IMR-90 (cell line): ENCODE measurements around the gene ELSPBP1. TPM values are rescaled to one million over a fixed set of nuclear protein-coding genes. Genes with fewer than 3 reads are reported as not detected.
A peak's percentile ranks its signal among the peaks of the same experiment; 100 is the strongest.

ENCODE experiments used
- ATAC-seq: fragments of 200-7000 bp; cut with Tn5 transposase; 2 replicates; pipeline ENCODE4 v1.9.1; 2020; ENCODE audit warnings: low read depth, mild to moderate bottlenecking, moderate library complexity
- BruUV-seq: library from RNA; stranded (reverse); fragments of 400-500 nt; replicated peaks from 2 replicates; lab custom pipeline; 2021; lab: Mats Ljungman, UMichigan
- CTCF ChIA-PET: fragments of 300-600 bp; formaldehyde crosslinking; extraction: SDS; loops from one replicate; lab custom pipeline; 2021; ENCODE audit warnings: antibody characterized with exemption; lab: Yijun Ruan, JAX
- POLR2A ChIA-PET: fragments of 300-600 bp; sonication (Branson Sonifier 250); formaldehyde crosslinking; loops from one replicate; lab custom pipeline; 2022; ENCODE audit warnings: antibody characterized with exemption; ENCODE audit not compliant: unreplicated experiment; lab: Charles Lee
- DNase-seq: peaks from one replicate; pipeline ENCODE4 v3.0.0; 2013
- H2AFZ ChIP-seq: replicated peaks from 2 replicates; pipeline ENCODE3; 2013; ENCODE audit warnings: low read length, mild to moderate bottlenecking; ENCODE audit not compliant: poor library complexity
- H2AK5ac ChIP-seq: 2 replicates; pipeline ENCODE4 v1.6.1; 2013; ENCODE audit warnings: low read depth, low read length, inconsistent platforms
- H2AK9ac ChIP-seq: replicated peaks from 2 replicates; pipeline ENCODE3; 2013; ENCODE audit warnings: mild to moderate bottlenecking, low read depth, low read length, moderate library complexity; ENCODE audit not compliant: poor library complexity
- H2BK120ac ChIP-seq: 2 replicates; pipeline ENCODE4 v1.6.1; 2013; ENCODE audit warnings: low read depth, low read length, inconsistent platforms
- H2BK15ac ChIP-seq: 3 replicates; pipeline ENCODE4 v1.6.1; 2013; ENCODE audit warnings: low read depth, low read length, inconsistent platforms
- H2BK20ac ChIP-seq: 2 replicates; pipeline ENCODE4 v1.6.1; 2013; ENCODE audit warnings: low read depth, mild to moderate bottlenecking, inconsistent platforms, low read length, moderate library complexity
- H2BK5ac ChIP-seq: 2 replicates; pipeline ENCODE4 v1.6.1; 2013; ENCODE audit warnings: mild to moderate bottlenecking, low read depth, low read length, inconsistent platforms; ENCODE audit not compliant: poor library complexity, severe bottlenecking
- H3K14ac ChIP-seq: replicated peaks from 2 replicates; pipeline ENCODE4 v1.6.1; 2013; ENCODE audit warnings: low read depth, low read length, inconsistent platforms
- H3K18ac ChIP-seq: 2 replicates; pipeline ENCODE4 v1.6.1; 2013; ENCODE audit warnings: low read depth, low read length, control low read depth
- H3K23ac ChIP-seq: 2 replicates; pipeline ENCODE4 v1.6.1; 2013; ENCODE audit warnings: low read depth, low read length, inconsistent platforms
- H3K27ac ChIP-seq: 2 replicates; pipeline ENCODE4 v1.5.1; 2013; ENCODE audit warnings: mild to moderate bottlenecking, control low read depth, low read length; ENCODE audit not compliant: insufficient read depth
- H3K27me3 ChIP-seq: 2 replicates; pipeline ENCODE4 v1.6.1; 2013; ENCODE audit warnings: low read length; ENCODE audit not compliant: control insufficient read depth, insufficient read depth
- H3K36me3 ChIP-seq: 2 replicates; pipeline ENCODE4 v1.6.1; 2013; ENCODE audit warnings: low read length, mixed read lengths; ENCODE audit not compliant: control insufficient read depth, insufficient read depth
- H3K4ac ChIP-seq: 2 replicates; pipeline ENCODE4 v1.6.1; 2013; ENCODE audit warnings: low read depth, low read length, inconsistent platforms
- H3K4me1 ChIP-seq: 2 replicates; pipeline ENCODE4 v1.6.1; 2013; ENCODE audit warnings: low read length, mixed read lengths; ENCODE audit not compliant: control insufficient read depth, insufficient read depth
- H3K4me2 ChIP-seq: 2 replicates; pipeline ENCODE4 v1.6.1; 2013; ENCODE audit warnings: low read depth, mild to moderate bottlenecking, control low read depth, low read length, moderate library complexity
- H3K4me3 ChIP-seq: 2 replicates; pipeline ENCODE4 v1.5.1; 2013; ENCODE audit warnings: low read depth, mild to moderate bottlenecking, control low read depth, low read length, moderate library complexity; ENCODE audit not compliant: insufficient read depth
- H3K56ac ChIP-seq: 2 replicates; pipeline ENCODE4 v1.6.1; 2013; ENCODE audit warnings: low read length, inconsistent platforms; ENCODE audit not compliant: insufficient read depth; ENCODE audit errors: extremely low read depth
- H3K79me1 ChIP-seq, 2 experiments: 2 replicates each; pipeline ENCODE4 v1.6.1; 2013; ENCODE audit warnings: low read length in 2 of 2, inconsistent platforms in 1 of 2, low read depth in 1 of 2
- H3K9ac ChIP-seq: 2 replicates; pipeline ENCODE4 v1.6.1; 2013; ENCODE audit warnings: low read depth, low read length, control low read depth
- H3K9me1 ChIP-seq: 2 replicates; pipeline ENCODE4 v1.6.1; 2013; ENCODE audit warnings: low read length, inconsistent platforms; ENCODE audit not compliant: insufficient read depth
- H3K9me3 ChIP-seq: 2 replicates; pipeline ENCODE4 v1.6.1; 2013; ENCODE audit warnings: low read length; ENCODE audit not compliant: control insufficient read depth, insufficient read depth
- H4K20me1 ChIP-seq: 2 replicates; pipeline ENCODE4 v1.6.1; 2013; ENCODE audit warnings: low read length, inconsistent platforms; ENCODE audit not compliant: insufficient read depth
- H4K5ac ChIP-seq: 2 replicates; pipeline ENCODE4 v1.6.1; 2013; ENCODE audit warnings: mild to moderate bottlenecking, low read depth, low read length, control low read depth
- H4K8ac ChIP-seq, 2 experiments: 2 replicates each; pipeline ENCODE4 v1.6.1; 2013; ENCODE audit warnings: low read depth in 2 of 2, low read length in 2 of 2, control low read depth in 1 of 2, inconsistent platforms in 1 of 2
- H4K91ac ChIP-seq: 2 replicates; pipeline ENCODE4 v1.6.1; 2013; ENCODE audit warnings: low read depth, low read length, inconsistent platforms; ENCODE audit not compliant: insufficient read depth
- CTCF ChIP-seq: conservative IDR thresholded peaks from 2 replicates; pipeline ENCODE4 v1.5.1; 2012; ENCODE audit warnings: mild to moderate bottlenecking, low read depth, low read length, improper control_type of control experiment
- MXI1 ChIP-seq: IDR thresholded peaks from 2 replicates; pipeline ENCODE4 v1.6.1; 2012; ENCODE audit warnings: low read depth, mild to moderate bottlenecking, low read length, moderate library complexity, borderline replicate concordance
- NFE2L2 ChIP-seq: fragments of 150-350 bp; IDR thresholded peaks from 2 replicates; pipeline ENCODE4 v1.6.1; 2016; ENCODE audit warnings: low read depth, mild to moderate bottlenecking, low read length
- WGBS, 2 experiments: methylation state at CpG; one replicate each; pipeline versions ENCODE4 v1.1.5 to v1.1.7; 2013; ENCODE audit warnings: missing lambda C conversion rate in 2 of 2; ENCODE audit not compliant: insufficient read length in 1 of 2; ENCODE audit errors: extremely low coverage in 2 of 2; 5-methylcytosine and 5-hydroxymethylcytosine counted together
- dilution Hi-C: fragments of 300-500 bp; cut with HindIII; formaldehyde crosslinking; loops from one replicate; pipeline ENCODE4 v1.14.3; 2018; ENCODE audit warnings: low sequenced_read_pairs; ENCODE audit not compliant: unreplicated experiment
- in situ Hi-C: fragments of 300-500 bp; cut with MboI; formaldehyde crosslinking; loops from 3 replicates; pipeline ENCODE4 v1.14.3; 2019; ENCODE audit warnings: low sequenced_read_pairs, inconsistent platforms, mixed read lengths
- intact Hi-C: fragments of 100-400 bp; cut with micrococcal nuclease; formaldehyde crosslinking; loops from 2 replicates; pipeline ENCODE4 v1.10.0; 2022
- polyA plus RNA-seq, 3 experiments: library from polyadenylated mRNA; depleted of rRNA; stranded (reverse); fragments of >200 nt; gene quantifications; 2 replicates each; pipeline ENCODE4 v1.2.3, GENCODE V29; 2012; ENCODE audit warnings: low replicate concordance in 1 of 3
- total RNA-seq: library from RNA; depleted of rRNA; stranded (reverse); fragments of >200 nt; gene quantifications from 2 replicates; pipeline ENCODE4 v1.2.3, GENCODE V29; 2012

The ELSPBP1 gene
- total and polyA plus RNA-seq, 2 of the 4 experiments (the other 2 are of a cell fraction), result not detected

GRCh38 chr19:48051335-48052033 lies 57.1 kb downstream of the ELSPBP1 start:
- dilution Hi-C loops (no loop called here), intact Hi-C loops (no loop called here), in situ Hi-C loops (no loop called here)
- Histone ChIP-seq H3K4me3 (no peak overlapping the region), H3K23ac (no peak overlapping the region), H4K20me1 (no peaks in the 10 kb centered on the region; the same call in 1 of the 2 replicates), H3K9me3 (no peaks in the 10 kb centered on the region), H3K79me1 (no peaks in the 10 kb centered on the region), H2AK9ac (no peak overlapping the region), H2BK120ac (no peak overlapping the region), H3K18ac (no peak overlapping the region), H2AK5ac (no peak overlapping the region), H3K14ac (no peak overlapping the region), H2BK5ac (no peak overlapping the region), H3K9me1 (no peaks in the 10 kb centered on the region), H3K4me1 (no peaks in the 10 kb centered on the region), H3K4ac (no peak overlapping the region), H4K8ac (no peak overlapping the region), H4K91ac (no peak overlapping the region), H3K27me3 (no peaks in the 10 kb centered on the region; the same call in 1 of the 2 replicates), H3K4me2 (no peak overlapping the region), H2BK15ac (no peak overlapping the region), H4K5ac (no peak overlapping the region), H2AFZ (no peak overlapping the region), H3K27ac (no peak overlapping the region), H3K56ac (no peak overlapping the region), H2BK20ac (no peak overlapping the region), H3K9ac (no peak overlapping the region), H3K36me3 (no peaks in the 10 kb centered on the region)
- DNase-seq (no peak), ATAC-seq (no peak)
- WGBS, 2 experiments, result 80% methylated on average over 1 of the region's 10 CpGs; no CpG with 5 or more reads in 1 of the 2 experiments
- TF ChIP-seq MXI1 (no peak), NFE2L2 (peak; percentile 75), CTCF (no peak)
- POLR2A ChIA-PET, result no interaction called here
- BruUV-seq, result no TSS peak
- CTCF ChIA-PET, result interaction anchor here (0.6 kb wide), 1 partner anchor 51 kb away, joined by 3 read pairs; no protein-coding TSS in a partner anchor
